HG02759 (cell line): ENCODE measurements around the gene IFNLR1.

Source experiments
- ATAC-seq: cut with Tn5 transposase; IDR thresholded peaks from one replicate; pipeline ENCODE4 v1.9.1; 2021; ENCODE audit warnings: mild to moderate bottlenecking, moderate library complexity; ENCODE audit not compliant: unreplicated experiment

The IFNLR1 gene

GRCh38 chr1:24125456-24125855 lies 61.6 kb downstream of the IFNLR1 start:
- ATAC-seq, result no peak

- ATAC-seq, result no peak
These were observed 62.1 kb downstream of the IFNLR1 start for GRCh38 chr1:24124980-24125379.

- no peak for ATAC-seq
These were observed 63.5 kb downstream of the IFNLR1 start for GRCh38 chr1:24123611-24124010.

- ATAC-seq, result no peak
These were observed 64.3 kb downstream of the IFNLR1 start for GRCh38 chr1:24122776-24123175.

GRCh38 chr1:24121406-24121805 lies 65.7 kb downstream of the IFNLR1 start:
- ATAC-seq, result no peak

- no peak for ATAC-seq
These were observed 66.1 kb downstream of the IFNLR1 start for GRCh38 chr1:24120965-24121364.

GRCh38 chr1:24119859-24120756 lies 67.0 kb downstream of the IFNLR1 start:
- no peak for ATAC-seq

GRCh38 chr1:24119489-24119858 lies 67.6 kb downstream of the IFNLR1 start:
- no peak for ATAC-seq

GRCh38 chr1:24118410-24119242 lies 68.5 kb downstream of the IFNLR1 start:
- no peak for ATAC-seq

- ATAC-seq, result no peak
These were observed 69.2 kb downstream of the IFNLR1 start for GRCh38 chr1:24117722-24118409.

GRCh38 chr1:24117132-24117531 lies 70.0 kb downstream of the IFNLR1 start:
- no peak for ATAC-seq

- ATAC-seq, result no peak
These were observed 72.3 kb downstream of the IFNLR1 start for GRCh38 chr1:24114753-24115152.

GRCh38 chr1:24113641-24114033 lies 73.5 kb downstream of the IFNLR1 start:
- no peak for ATAC-seq

- ATAC-seq, result no peak
These were observed 74.9 kb downstream of the IFNLR1 start, which contains the start of gene MYOM3 for GRCh38 chr1:24111996-24112779. TSS of gene MYOM3 (minus strand) at chr1:24112135. CDS start at chr1:24108636, 3,499 bp downstream.

- no peak for ATAC-seq
These were observed 75.7 kb downstream of the IFNLR1 start for GRCh38 chr1:24111262-24111995.

GRCh38 chr1:24110642-24111261 lies 76.3 kb downstream of the IFNLR1 start:
- no peak for ATAC-seq

GRCh38 chr1:24109686-24110475 lies 77.2 kb downstream of the IFNLR1 start:
- no peak for ATAC-seq

- ATAC-seq, result no peak
These were observed 78.0 kb downstream of the IFNLR1 start for GRCh38 chr1:24109166-24109483.
